ENCODE data around the gene ABLIM2.

Gene ABLIM2

DNA sequence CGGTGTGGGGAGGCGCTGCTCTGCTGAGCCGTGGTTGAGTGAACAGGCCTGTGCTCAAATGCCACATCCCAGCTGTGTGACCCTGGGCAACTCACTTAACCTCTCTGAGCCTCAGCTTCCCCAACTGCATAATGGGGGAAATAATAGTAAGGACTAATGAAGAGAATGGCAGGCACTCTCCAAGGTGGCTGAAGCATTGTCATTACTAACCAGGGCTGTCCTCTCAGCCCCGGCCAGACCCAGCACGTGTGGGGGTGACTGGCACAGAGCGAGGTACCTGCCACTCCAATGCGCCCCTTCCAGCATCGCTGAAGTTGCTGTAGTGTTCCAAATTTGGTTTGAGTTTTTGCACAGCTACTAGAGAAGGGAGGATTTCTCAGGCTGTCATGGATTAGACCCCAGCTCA lies 80.0 kb downstream of the ABLIM2 start:
- DNase-seq (ENCODE audit: low read depth), result no peak
- H3K4me3 ChIP-seq (ENCODE audit: low read depth, low read length), result no peak overlapping the region
- TF ChIP-seq, protein P1, sequence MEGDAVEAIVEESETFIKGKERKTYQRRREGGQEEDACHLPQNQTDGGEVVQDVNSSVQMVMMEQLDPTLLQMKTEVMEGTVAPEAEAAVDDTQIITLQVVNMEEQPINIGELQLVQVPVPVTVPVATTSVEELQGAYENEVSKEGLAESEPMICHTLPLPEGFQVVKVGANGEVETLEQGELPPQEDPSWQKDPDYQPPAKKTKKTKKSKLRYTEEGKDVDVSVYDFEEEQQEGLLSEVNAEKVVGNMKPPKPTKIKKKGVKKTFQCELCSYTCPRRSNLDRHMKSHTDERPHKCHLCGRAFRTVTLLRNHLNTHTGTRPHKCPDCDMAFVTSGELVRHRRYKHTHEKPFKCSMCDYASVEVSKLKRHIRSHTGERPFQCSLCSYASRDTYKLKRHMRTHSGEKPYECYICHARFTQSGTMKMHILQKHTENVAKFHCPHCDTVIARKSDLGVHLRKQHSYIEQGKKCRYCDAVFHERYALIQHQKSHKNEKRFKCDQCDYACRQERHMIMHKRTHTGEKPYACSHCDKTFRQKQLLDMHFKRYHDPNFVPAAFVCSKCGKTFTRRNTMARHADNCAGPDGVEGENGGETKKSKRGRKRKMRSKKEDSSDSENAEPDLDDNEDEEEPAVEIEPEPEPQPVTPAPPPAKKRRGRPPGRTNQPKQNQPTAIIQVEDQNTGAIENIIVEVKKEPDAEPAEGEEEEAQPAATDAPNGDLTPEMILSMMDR (IDR thresholded peaks at IDR 0.05; ENCODE audit: insufficient read depth, low read depth, low read length, missing control alignments), result no peak

DNA sequence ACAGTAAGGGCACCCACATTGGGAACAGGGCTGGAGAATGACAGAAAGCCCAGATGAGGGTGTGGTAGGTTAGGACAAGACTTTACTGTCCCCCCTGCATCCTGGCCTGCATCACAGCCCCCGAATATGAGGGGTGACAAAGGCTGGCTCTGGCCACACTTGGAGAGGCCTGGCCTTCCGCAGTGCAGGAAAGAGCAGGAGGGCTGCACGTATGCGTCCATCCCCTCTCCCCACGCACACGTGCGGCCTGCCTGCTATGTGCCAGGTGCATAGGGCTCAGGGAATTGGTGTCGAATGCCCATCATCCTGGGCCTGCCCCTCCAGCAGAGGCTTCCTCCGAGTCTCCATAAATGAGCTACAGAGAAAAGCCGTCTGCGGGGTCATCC lies 80.5 kb downstream of the ABLIM2 start:
- TF ChIP-seq, protein P1 (IDR thresholded peaks at IDR 0.05; ENCODE audit: insufficient read depth, low read depth, low read length, missing control alignments), result no peak
- DNase-seq (ENCODE audit: low read depth), result no peak
- H3K4me3 ChIP-seq (ENCODE audit: low read depth, low read length), result no peak overlapping the region

DNA sequence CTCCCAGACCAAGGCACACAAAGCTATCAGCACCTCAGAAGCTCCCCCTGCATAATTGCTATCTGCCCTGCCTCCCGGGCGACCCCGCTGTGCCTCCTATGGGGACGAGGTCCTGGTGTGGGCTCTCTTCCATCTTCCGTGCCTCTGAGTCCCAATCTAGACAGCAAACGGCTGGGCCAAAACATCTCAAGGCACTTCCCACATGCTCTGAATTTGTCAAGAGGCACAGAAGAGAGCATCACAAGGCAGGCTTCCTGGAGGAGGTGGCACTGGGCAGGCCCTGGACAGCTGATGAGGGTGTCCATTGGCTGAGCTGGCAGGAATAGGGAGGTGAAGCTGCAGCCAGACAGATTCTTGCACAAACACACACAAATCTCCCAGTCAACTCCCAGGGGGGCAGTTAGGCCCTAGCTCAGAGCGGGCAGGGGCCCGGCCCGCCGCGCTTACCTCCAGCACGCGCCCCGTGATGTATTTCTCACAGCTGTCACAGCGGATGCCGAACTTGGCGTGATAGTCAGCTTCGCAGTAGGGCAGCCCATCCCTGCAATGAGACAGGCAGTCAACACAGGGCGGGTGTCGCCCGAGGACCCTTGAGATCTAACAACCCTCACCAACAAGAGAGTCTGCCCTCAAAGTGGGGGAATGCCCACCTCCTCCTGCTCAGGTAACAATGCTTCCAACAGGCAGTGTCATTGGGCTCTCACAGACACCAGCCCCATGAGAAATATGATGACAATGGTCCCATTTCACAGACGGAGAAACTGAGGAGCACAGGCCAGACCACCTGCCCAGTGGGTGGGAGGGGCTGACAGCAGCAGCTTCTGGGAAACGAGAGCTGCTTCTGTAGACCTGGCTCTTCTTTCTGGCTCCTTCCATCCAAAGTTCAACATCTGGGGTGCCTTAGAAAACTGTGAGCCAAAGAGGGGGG lies 81.2 kb downstream of the ABLIM2 start:
- no peak for DNase-seq (ENCODE audit: low read depth)
- TF ChIP-seq, protein P1 (IDR thresholded peaks at IDR 0.05; ENCODE audit: insufficient read depth, low read depth, low read length, missing control alignments), result no peak
- no peak overlapping the region for H3K4me3 ChIP-seq (ENCODE audit: low read depth, low read length)

DNA sequence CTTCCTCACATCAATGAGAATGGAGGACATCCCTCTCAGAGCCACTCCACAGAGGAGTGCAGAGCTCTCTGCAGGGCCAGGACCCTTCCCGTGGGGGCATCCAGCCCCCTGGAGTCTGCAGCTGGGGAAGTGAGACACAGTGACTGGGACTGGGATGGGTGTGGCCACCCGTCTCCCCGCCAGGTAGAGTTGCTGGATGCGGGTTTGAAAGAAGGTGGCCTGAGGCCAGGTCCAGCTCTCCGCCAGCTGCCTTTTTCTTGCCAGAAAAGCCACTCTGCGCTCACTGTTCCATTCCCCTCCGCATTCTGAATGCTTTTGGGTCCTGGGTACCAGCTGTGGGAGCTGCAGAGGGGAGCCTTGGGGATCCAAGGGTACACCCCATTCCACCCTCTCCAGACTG lies 82.6 kb downstream of the ABLIM2 start:
- TF ChIP-seq, protein P1 (IDR thresholded peaks at IDR 0.05; ENCODE audit: insufficient read depth, low read depth, low read length, missing control alignments), result no peak
- DNase-seq (ENCODE audit: low read depth), result no peak

DNA sequence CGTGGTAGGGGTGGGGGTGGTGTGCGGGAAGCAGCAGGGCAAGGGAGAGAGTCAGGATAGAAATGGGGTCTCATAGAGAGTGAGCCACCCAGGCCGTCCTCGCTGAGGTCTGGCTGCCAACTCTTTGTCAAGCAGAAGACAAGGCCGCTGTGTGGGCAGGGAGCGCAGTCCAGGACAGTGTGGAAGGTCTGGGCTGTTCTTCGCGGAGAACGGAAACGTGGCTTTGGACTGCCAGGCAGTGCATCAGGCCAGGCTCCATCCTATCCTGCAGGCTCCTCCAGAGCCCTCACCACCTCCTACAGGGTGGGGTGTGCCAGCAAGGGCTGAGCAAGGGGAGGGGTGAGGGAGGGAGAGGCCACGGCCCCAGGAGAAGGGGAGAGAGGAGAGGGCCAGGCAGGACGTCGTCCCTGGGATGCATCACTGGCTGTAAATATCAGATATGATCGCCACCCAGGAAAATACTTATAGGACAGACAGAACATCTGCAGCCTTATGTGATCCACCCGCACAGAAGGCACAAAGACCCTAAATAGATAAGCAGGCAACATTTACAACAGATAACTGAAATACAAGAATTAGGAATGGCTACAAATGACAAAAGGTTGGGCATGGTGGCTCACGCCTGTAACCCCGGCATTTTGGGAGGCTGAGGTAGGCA lies 85.3 kb downstream of the ABLIM2 start:
- no peak for DNase-seq (ENCODE audit: low read depth)
- TF ChIP-seq, protein P1 (IDR thresholded peaks at IDR 0.05; ENCODE audit: insufficient read depth, low read depth, low read length, missing control alignments), result no peak
- H3K4me3 ChIP-seq (ENCODE audit: low read depth, low read length), result no peak overlapping the region

More for the DNA sequence above, 82.6 kb downstream of the ABLIM2 start:
- H3K4me3 ChIP-seq (ENCODE audit: low read depth, low read length), result no peak overlapping the region

DNA sequence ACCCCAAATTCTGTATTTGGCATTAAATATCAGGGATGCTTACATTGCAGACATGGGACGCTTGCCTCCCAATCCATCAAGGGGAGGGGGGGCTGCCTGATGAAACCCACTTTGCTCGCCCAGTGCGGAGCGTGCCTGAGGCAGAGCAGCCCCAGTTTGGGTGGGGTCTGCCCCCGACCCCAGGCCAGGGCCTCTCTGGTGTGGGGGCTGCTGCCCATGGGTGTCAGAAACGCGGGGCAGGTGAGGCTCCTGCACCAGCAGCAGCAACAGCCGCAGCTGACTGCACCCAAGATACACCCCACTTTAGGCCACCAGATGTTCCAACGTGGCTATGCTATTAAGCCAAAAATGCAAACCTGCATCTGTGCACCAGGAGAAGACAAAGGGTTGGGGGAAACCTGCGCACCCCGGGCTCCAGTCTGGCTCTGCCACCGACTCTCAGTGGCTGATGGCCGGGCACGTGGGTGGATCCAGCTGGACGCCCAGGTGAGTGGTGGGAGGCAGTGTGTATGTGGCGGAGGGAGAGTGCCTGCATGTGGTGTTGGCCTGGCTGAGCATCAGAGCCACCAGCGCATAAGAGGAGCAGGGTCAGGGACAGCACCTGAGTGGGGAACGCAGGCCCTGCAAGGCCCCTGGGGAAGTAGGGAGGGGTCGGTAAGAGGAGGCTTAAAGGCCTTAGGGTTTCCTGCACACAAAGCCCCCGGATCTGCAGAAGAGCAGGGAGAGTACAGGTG lies 86.2 kb downstream of the ABLIM2 start:
- TF ChIP-seq, protein P1 (IDR thresholded peaks at IDR 0.05; ENCODE audit: insufficient read depth, low read depth, low read length, missing control alignments), result no peak
- H3K4me3 ChIP-seq (ENCODE audit: low read depth, low read length), result no peak overlapping the region
- no peak for DNase-seq (ENCODE audit: low read depth)

All from GM12865 (cell line).